Measurements from ENCODE around the gene MYOF. TPM values are rescaled to one million over a fixed set of nuclear protein-coding genes. Genes with fewer than 3 reads are reported as not detected.
"Not testable (repeated sequence)": the region's sequence is repeated elsewhere in the genome, so short reads cannot be mapped to it uniquely, and the experiment has no call there.

The MYOF gene
- total and polyA plus RNA-seq, 3 experiments from 2014 or later = 57.0 to 62.8 TPM; not detected in 1

DNA sequence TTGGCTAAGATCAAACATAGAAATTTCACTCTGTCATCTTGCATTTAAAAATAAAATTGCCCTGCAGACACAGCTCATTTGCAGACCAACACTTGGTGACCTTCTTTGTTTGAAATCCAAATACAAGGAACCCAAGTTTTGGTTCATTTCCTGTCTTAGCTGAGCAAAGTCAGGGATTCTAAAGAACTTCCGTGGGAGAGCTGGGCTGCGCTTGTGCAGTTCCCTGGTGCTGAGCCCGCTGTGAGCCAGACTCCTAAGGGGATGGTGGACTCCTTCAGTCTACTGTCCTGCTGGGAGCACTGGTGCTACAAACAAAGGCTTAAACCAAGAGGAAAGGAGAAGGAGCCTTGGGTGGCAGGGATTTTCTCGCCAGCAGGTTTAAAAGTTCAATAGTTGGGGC is 60.0 kb downstream of the MYOF start:
- no peak for DNase-seq
- ChIA-PET POLR2A (interaction anchor here (0.5 kb wide), 1 partner anchor 15 kb away, joined by 3 read pairs; no protein-coding TSS in a partner anchor), CTCF (no interaction called here)
- no peaks in the 10 kb centered on the region for H3K9me3 ChIP-seq (ENCODE audit: low read length)
- no peak overlapping the region for H3K27ac Mint-ChIP-seq
- H3K27me3 Mint-ChIP-seq = peaks cover 0 to 5% of the 10 kb centered on the region in 2 donors
- no peak overlapping the region for H3K4me3 Mint-ChIP-seq
- no peaks in the 10 kb centered on the region for H3K36me3 ChIP-seq (ENCODE audit: insufficient read depth, low read length)
- peaks cover 0 to 1% (median 0%) of the 10 kb centered on the region in 3 donors for H3K4me1 Mint-ChIP-seq
- H3K36me3 Mint-ChIP-seq = no peaks in the 10 kb centered on the region
- H3K9me3 Mint-ChIP-seq = no peaks in the 10 kb centered on the region
- no peak overlapping the region for H3K4me3 ChIP-seq (ENCODE audit: low read length)
- H3K27me3 ChIP-seq (ENCODE audit: insufficient read depth, low read length, poor library complexity, severe bottlenecking) = no peaks in the 10 kb centered on the region
- H3K4me1 ChIP-seq (ENCODE audit: insufficient read depth, low read length) = no peaks in the 10 kb centered on the region
- no peak overlapping the region for H3K27ac ChIP-seq (ENCODE audit: low read depth, low read length)

DNA sequence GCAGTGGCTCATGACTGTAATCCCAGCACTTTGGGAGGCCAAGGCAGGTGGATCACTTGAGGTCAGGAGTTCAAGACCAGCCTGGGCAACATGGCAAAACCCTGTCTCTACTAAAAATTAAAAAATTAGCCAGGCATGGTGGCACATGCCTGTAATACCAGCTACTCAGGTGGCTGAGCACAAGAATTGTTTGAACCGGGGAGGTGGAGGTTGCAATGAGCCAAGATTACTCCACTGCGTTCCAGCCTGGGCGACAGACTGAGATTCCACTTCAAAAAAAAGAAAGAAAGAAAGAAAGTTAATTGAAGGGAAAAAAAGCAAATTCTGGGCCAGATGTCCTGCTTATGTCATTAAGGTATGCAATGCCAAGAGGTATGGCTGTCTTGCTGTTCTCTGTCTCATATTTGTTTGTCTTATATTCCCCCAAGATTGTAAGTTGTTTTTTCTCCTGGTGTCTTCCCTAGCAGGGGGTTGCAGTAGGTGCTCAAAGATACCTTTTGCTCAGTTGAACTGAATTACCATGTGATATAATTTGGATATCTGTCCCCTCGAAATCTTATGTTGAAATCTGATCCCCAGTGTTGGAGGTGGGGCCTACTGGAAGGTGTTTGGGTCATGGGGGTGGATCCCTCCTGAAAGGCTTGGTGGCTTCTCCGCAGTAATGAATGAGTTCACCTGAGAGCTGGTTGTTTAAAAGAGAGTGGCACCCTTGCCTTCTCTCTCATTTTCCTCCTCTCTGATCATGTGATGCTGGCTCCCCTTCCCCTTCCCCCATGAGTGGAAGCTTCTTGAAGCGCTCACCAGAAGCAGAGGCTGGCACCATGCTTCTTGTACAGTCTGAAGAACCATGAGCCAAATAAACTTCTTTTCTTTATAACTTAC is 60.9 kb downstream of the MYOF start:
- H3K27me3 Mint-ChIP-seq = peaks cover 0 to 5% of the 10 kb centered on the region in 2 donors
- CTCF ChIA-PET = interaction anchor here (0.6 kb wide), 1 partner anchor 16 kb away, joined by 3 read pairs; no protein-coding TSS in a partner anchor
- POLR2A ChIA-PET = interaction anchor here (0.5 kb wide), 1 partner anchor 14 kb away, joined by 3 read pairs; no protein-coding TSS in a partner anchor
- no peak overlapping the region for H3K27ac Mint-ChIP-seq
- no peaks in the 10 kb centered on the region for H3K36me3 ChIP-seq (ENCODE audit: insufficient read depth, low read length)
- H3K9me3 ChIP-seq (ENCODE audit: low read length) = no peaks in the 10 kb centered on the region
- DNase-seq = no peak
- no peaks in the 10 kb centered on the region for H3K4me1 ChIP-seq (ENCODE audit: insufficient read depth, low read length)
- H3K36me3 Mint-ChIP-seq = no peaks in the 10 kb centered on the region
- H3K9me3 Mint-ChIP-seq = no peaks in the 10 kb centered on the region
- no peak overlapping the region for H3K27ac ChIP-seq (ENCODE audit: low read depth, low read length)
- H3K27me3 ChIP-seq (ENCODE audit: insufficient read depth, low read length, poor library complexity, severe bottlenecking) = no peaks in the 10 kb centered on the region
- peaks cover 0 to 1% (median 0%) of the 10 kb centered on the region in 3 donors for H3K4me1 Mint-ChIP-seq
- no peak overlapping the region for H3K4me3 Mint-ChIP-seq
- no peak overlapping the region for H3K4me3 ChIP-seq (ENCODE audit: low read length)

DNA sequence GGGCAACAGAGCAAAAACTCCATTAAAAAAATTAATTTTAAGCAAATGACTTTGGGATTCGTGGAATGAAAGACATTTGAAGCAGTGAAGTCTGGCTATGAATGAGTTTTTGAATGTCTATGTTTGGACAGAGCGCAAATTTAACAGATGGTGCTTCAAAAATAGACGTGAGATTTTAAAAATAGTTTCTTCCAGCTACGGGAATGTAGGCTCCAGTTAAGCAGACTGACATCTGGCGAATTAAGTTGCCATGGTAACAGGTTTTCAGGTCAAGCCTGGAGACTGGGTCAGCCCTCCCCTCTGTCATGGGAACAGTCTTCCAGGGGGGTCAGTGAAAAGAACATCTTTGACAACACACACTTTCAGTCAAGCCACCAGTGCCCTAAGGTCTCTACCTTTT is 62.0 kb downstream of the MYOF start:
- Mint-ChIP-seq H3K27me3 (peaks cover 0 to 5% of the 10 kb centered on the region in 2 donors), H3K9me3 (no peaks in the 10 kb centered on the region), H3K27ac (no peak overlapping the region), H3K4me3 (no peak overlapping the region), H3K4me1 (peaks cover 8 to 10% (median 10%) of the 10 kb centered on the region in 3 donors), H3K36me3 (no peaks in the 10 kb centered on the region)
- Histone ChIP-seq H3K27ac (ENCODE audit: low read depth, low read length) (no peak overlapping the region), H3K4me1 (ENCODE audit: insufficient read depth, low read length) (no peaks in the 10 kb centered on the region), H3K9me3 (ENCODE audit: low read length) (no peaks in the 10 kb centered on the region), H3K4me3 (ENCODE audit: low read length) (no peak overlapping the region), H3K27me3 (ENCODE audit: insufficient read depth, low read length, poor library complexity, severe bottlenecking) (no peaks in the 10 kb centered on the region), H3K36me3 (ENCODE audit: insufficient read depth, low read length) (no peaks in the 10 kb centered on the region)
- DNase-seq = no peak
- ChIA-PET POLR2A (no interaction called here), CTCF (interaction anchor here (0.6 to 2.3 kb wide), 2 partner anchors 15 to 44 kb away, joined by 3 to 8 read pairs; no protein-coding TSS in a partner anchor)

DNA sequence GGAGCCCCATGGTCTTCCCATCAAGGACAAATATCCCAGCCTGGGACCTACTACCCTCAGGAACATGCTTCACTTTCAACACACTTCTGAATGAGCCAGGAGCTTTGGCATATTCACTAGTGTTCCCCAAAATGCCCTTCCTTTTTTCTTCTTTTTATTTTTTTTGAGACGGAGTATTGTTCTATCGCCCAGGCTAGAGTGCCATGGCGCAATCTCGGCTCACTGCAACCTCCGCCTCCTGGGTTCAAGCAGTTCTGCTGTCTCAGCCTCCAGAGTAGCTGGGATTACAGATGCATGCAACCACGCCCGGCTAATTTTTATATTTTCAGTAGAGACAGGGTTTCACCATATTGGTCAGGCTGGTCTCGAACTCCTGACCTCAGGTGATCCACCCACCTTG is 63.1 kb downstream of the MYOF start:
- H3K36me3 ChIP-seq (ENCODE audit: insufficient read depth, low read length); H3K27me3 ChIP-seq (ENCODE audit: insufficient read depth, low read length, poor library complexity, severe bottlenecking); H3K27ac Mint-ChIP-seq; H3K4me1 ChIP-seq (ENCODE audit: insufficient read depth, low read length); H3K36me3 Mint-ChIP-seq; H3K9me3 ChIP-seq (ENCODE audit: low read length); POLR2A ChIA-PET; H3K27me3 Mint-ChIP-seq; H3K4me3 ChIP-seq (ENCODE audit: low read length); DNase-seq; H3K27ac ChIP-seq (ENCODE audit: low read depth, low read length); H3K9me3 Mint-ChIP-seq; H3K4me3 Mint-ChIP-seq: not testable (repeated sequence)
- CTCF ChIA-PET = interaction anchor here (2.3 kb wide), 1 partner anchor 43 kb away, joined by 8 read pairs; no protein-coding TSS in a partner anchor
- peaks cover 12 to 15% (median 13%) of the 10 kb centered on the region in 3 donors for H3K4me1 Mint-ChIP-seq

DNA sequence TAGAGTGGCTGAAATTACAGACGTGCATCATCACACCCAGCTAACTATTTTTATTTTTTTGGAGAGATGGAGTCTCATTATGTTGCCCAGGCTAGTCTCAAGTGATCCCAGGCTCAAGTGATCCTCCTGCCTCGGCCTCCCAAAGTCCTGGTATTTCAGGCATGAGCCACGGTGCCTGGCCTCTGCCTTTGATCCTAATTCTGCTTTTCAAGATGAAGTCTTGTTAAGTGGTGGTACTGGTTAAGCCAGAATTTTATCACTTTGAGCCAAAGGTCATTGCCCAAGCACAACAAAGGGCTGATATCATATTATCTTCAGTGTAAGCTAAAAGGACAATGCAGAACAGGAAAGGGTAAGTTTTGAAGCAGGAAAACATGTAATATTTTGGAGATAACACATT is 64.2 kb downstream of the MYOF start:
- CTCF ChIA-PET = interaction anchor here (0.9 to 2.3 kb wide), 2 partner anchors 13 to 42 kb away, joined by 3 to 8 read pairs; no protein-coding TSS in a partner anchor
- Histone ChIP-seq H3K9me3 (ENCODE audit: low read length) (no peaks in the 10 kb centered on the region), H3K27me3 (ENCODE audit: insufficient read depth, low read length, poor library complexity, severe bottlenecking) (no peaks in the 10 kb centered on the region), H3K4me1 (ENCODE audit: insufficient read depth, low read length) (peaks cover 18% of the 10 kb centered on the region), H3K27ac (ENCODE audit: low read depth, low read length) (no peak overlapping the region), H3K4me3 (ENCODE audit: low read length) (no peak overlapping the region), H3K36me3 (ENCODE audit: insufficient read depth, low read length) (no peaks in the 10 kb centered on the region)
- Mint-ChIP-seq H3K36me3 (no peaks in the 10 kb centered on the region), H3K27me3 (peaks cover 0 to 5% of the 10 kb centered on the region in 2 donors), H3K4me1 (peaks cover 23 to 26% (median 24%) of the 10 kb centered on the region in 3 donors), H3K9me3 (no peaks in the 10 kb centered on the region), H3K4me3 (no peak overlapping the region), H3K27ac (no peak overlapping the region)
- POLR2A ChIA-PET = no interaction called here
- no peak for DNase-seq

DNA sequence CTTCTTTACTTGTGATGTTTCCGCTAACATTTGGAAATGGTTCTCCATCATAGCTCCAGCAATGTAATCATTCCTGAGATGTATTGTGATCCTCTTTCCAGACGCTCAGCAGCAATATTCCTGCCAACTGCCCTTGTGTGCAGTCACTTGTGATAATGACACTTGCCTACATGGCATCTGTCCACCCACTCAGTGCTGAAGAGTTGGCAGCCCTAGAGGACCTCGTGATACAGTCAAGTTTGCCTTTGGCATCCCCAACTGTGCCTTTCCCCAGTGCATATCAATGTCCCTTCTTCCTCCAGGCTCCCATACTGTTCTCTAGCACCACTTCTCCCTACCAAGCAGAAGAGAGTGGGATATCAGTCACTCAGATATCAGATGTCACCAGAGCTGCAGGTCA is 64.9 kb downstream of the MYOF start:
- Histone ChIP-seq H3K4me1 (ENCODE audit: insufficient read depth, low read length) (peaks cover 25% of the 10 kb centered on the region), H3K9me3 (ENCODE audit: low read length) (no peaks in the 10 kb centered on the region), H3K4me3 (ENCODE audit: low read length) (no peak overlapping the region), H3K36me3 (ENCODE audit: insufficient read depth, low read length) (no peaks in the 10 kb centered on the region), H3K27ac (ENCODE audit: low read depth, low read length) (no peak overlapping the region), H3K27me3 (ENCODE audit: insufficient read depth, low read length, poor library complexity, severe bottlenecking) (no peaks in the 10 kb centered on the region)
- ChIA-PET CTCF (interaction anchor here (0.9 kb wide), 1 partner anchor 13 kb away, joined by 3 read pairs; no protein-coding TSS in a partner anchor), POLR2A (no interaction called here)
- H3K36me3 Mint-ChIP-seq = no peaks in the 10 kb centered on the region
- no peak overlapping the region for H3K4me3 Mint-ChIP-seq
- peak overlapping the region in 1 of 8 donors; percentile 63 for H3K27ac Mint-ChIP-seq
- DNase-seq = no peak
- H3K27me3 Mint-ChIP-seq = peaks cover 0 to 5% of the 10 kb centered on the region in 2 donors
- H3K4me1 Mint-ChIP-seq = peaks cover 30 to 33% (median 30%) of the 10 kb centered on the region in 3 donors
- H3K9me3 Mint-ChIP-seq = no peaks in the 10 kb centered on the region

DNA sequence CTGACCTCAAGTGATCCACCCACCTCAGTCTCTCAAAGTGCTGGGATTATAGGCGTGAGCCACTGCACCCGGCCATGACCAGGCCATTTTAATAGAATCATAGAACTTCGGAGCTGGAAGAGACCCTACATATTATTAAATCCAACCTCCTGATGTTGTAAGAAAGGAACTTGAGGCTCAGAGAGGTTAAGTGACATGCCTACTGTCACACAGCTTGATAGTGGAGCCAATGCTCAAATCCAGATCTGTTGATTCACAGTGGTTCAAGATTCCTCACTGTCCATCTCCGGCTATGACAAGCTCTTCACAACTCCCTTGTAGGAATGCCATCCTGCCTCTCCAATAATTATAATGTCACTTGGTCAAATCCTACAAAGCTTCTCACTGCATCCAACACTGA is 65.3 kb downstream of the MYOF start:
- Mint-ChIP-seq H3K9me3 (no peaks in the 10 kb centered on the region), H3K4me1 (peaks cover 34 to 37% (median 35%) of the 10 kb centered on the region in 3 donors), H3K27me3 (peaks cover 0 to 5% of the 10 kb centered on the region in 2 donors), H3K36me3 (no peaks in the 10 kb centered on the region), H3K4me3 (no peak overlapping the region), H3K27ac (peak overlapping the region in 1 of 8 donors; percentile 63)
- CTCF ChIA-PET = interaction anchor here (0.9 kb wide), 1 partner anchor 12 kb away, joined by 3 read pairs; no protein-coding TSS in a partner anchor
- Histone ChIP-seq H3K4me3 (ENCODE audit: low read length) (no peak overlapping the region), H3K27me3 (ENCODE audit: insufficient read depth, low read length, poor library complexity, severe bottlenecking) (no peaks in the 10 kb centered on the region), H3K36me3 (ENCODE audit: insufficient read depth, low read length) (no peaks in the 10 kb centered on the region), H3K27ac (ENCODE audit: low read depth, low read length) (no peak overlapping the region), H3K9me3 (ENCODE audit: low read length) (no peaks in the 10 kb centered on the region), H3K4me1 (ENCODE audit: insufficient read depth, low read length) (peaks cover 29% of the 10 kb centered on the region)
- no peak for DNase-seq
- POLR2A ChIA-PET = no interaction called here

DNA sequence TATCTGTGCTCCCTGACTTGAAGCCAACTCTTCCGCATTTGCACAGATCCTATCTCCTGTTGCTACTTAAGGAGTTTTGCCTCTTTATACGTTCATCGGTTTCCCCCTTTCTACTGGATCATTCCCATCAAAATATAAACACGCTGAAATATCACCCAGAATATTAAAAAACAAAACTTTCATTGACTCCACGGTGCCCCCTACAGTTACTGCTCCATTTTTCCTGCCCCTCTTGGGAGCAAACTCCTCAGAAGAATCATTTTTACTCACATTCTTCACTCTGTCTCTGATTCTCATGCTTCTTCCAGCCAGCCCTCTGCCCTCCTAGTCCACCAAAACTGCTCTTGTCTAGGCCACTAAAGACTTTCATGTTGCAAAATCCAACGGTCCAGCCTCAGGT is 66.4 kb downstream of the MYOF start:
- H3K27me3 Mint-ChIP-seq = peaks cover 0 to 5% of the 10 kb centered on the region in 2 donors
- peaks cover 39 to 45% (median 42%) of the 10 kb centered on the region in 3 donors for H3K4me1 Mint-ChIP-seq
- DNase-seq = no peak
- H3K36me3 Mint-ChIP-seq = no peaks in the 10 kb centered on the region
- H3K36me3 ChIP-seq (ENCODE audit: insufficient read depth, low read length) = no peaks in the 10 kb centered on the region
- peak overlapping the region in 1 of 7 donors; percentile 23 for H3K4me3 Mint-ChIP-seq
- H3K9me3 ChIP-seq (ENCODE audit: low read length) = no peaks in the 10 kb centered on the region
- H3K27ac ChIP-seq (ENCODE audit: low read depth, low read length) = no peak overlapping the region
- H3K27ac Mint-ChIP-seq = peak overlapping the region in 4 of 8 donors; percentile 5 to 52 (median 26)
- peaks cover 40% of the 10 kb centered on the region for H3K4me1 ChIP-seq (ENCODE audit: insufficient read depth, low read length)
- no peak overlapping the region for H3K4me3 ChIP-seq (ENCODE audit: low read length)
- ChIA-PET POLR2A (no interaction called here), CTCF (no interaction called here)
- no peaks in the 10 kb centered on the region for H3K27me3 ChIP-seq (ENCODE audit: insufficient read depth, low read length, poor library complexity, severe bottlenecking)
- peaks cover 0 to 2% (median 0%) of the 10 kb centered on the region in 5 donors for H3K9me3 Mint-ChIP-seq

Measured in CD8-positive, alpha-beta memory T cell (primary cell).